HCT116 (cell line): ENCODE results near the gene GALNS. TPM values are rescaled to one million over a fixed set of nuclear protein-coding genes. Genes with fewer than 3 reads are reported as not detected.
A peak's percentile ranks its signal among the peaks of the same experiment; 100 is the strongest.

Source experiments
- ATAC-seq: fragments of 200-7000 bp; cut with Tn5 transposase; 2 replicates; pipeline ENCODE4 v1.9.1; 2020; ENCODE audit warnings: mild to moderate bottlenecking, moderate library complexity
- BruUV-seq: library from RNA; stranded (reverse); fragments of 400-500 nt; replicated peaks from 2 replicates; lab custom pipeline; 2021; lab: Mats Ljungman, UMichigan
- CTCF ChIA-PET: fragments of 300-600 bp; sonication (Branson Sonifier 250); formaldehyde crosslinking; loops from one replicate; lab custom pipeline; 2021; ENCODE audit warnings: antibody characterized with exemption; lab: Charles Lee
- POLR2A ChIA-PET: fragments of 300-600, 350-600 bp; sonication (Branson Sonifier 250); formaldehyde crosslinking; loops from one replicate; lab custom pipeline; 2021; ENCODE audit warnings: antibody characterized with exemption; lab: Charles Lee
- RAD21 ChIA-PET, 2 experiments: fragments of 300-600 bp; sonication (Branson Sonifier 250); formaldehyde crosslinking; loops; one replicate each; lab custom pipeline; 2023; ENCODE audit warnings: low total read pairs in 2 of 2; ENCODE audit not compliant: uncharacterized antibody in 2 of 2, unreplicated experiment in 2 of 2, low non-redundant PET in 1 of 2; lab: Charles Lee
- DNase-seq: peaks from one replicate; pipeline ENCODE4 v3.0.0-alpha.2; 2010; ENCODE audit warnings: low read depth, low spot score
- H2AFZ ChIP-seq: fragments of 200-600 bp; shearing (Covaris generic), sonication (generic); 2 replicates; pipeline ENCODE4 v1.6.1; 2017; ENCODE audit warnings: low read depth, mixed run types, mixed read lengths, antibody characterized with exemption, low read length; ENCODE audit not compliant: poor library complexity, severe bottlenecking
- H3K27ac ChIP-seq: 2 replicates; pipeline ENCODE4 v1.5.1; 2012; ENCODE audit warnings: low read depth, low read length
- H3K27me3 ChIP-seq: fragments of 200-600 bp; sonication (generic); 2 replicates; pipeline ENCODE4 v1.6.1; 2016; ENCODE audit warnings: mixed run types, low read length, mixed read lengths; ENCODE audit not compliant: insufficient read depth
- H3K36me3 ChIP-seq, 2 experiments: fragments of 200-500 bp in 1 of 2; fragments of 200-600 bp in 1 of 2; sonication (Bioruptor generic) in 1 of 2; sonication (generic) in 1 of 2; 2 replicates each; pipeline versions ENCODE4 v1.5.1 to v1.6.1; 2014 to 2016; ENCODE audit warnings: low read length in 2 of 2, inconsistent platforms in 1 of 2, mixed read lengths in 1 of 2, mixed run types in 1 of 2; ENCODE audit not compliant: insufficient read depth in 2 of 2, control insufficient read depth in 1 of 2
- H3K4me1 ChIP-seq, 2 experiments: fragments of 200-600 bp in 1 of 2; sonication (generic) in 1 of 2; 2 replicates each; pipeline versions ENCODE4 v1.5.1 to v1.6.1; 2012 to 2017; ENCODE audit warnings: low read length in 2 of 2, inconsistent platforms in 1 of 2, mild to moderate bottlenecking in 1 of 2, mixed read lengths in 1 of 2, mixed run types in 1 of 2, moderate library complexity in 1 of 2; ENCODE audit not compliant: insufficient read depth in 2 of 2, control insufficient read depth in 1 of 2
- H3K4me2 ChIP-seq: fragments of 200-600 bp; sonication (generic); 2 replicates; pipeline ENCODE4 v1.6.1; 2017; ENCODE audit warnings: mixed run types, low read length, mixed read lengths
- H3K4me3 ChIP-seq, 2 experiments: fragments of 200-600 bp in 1 of 2; sonication (generic) in 1 of 2; replicated peaks in 1 of 2; 2 replicates each; pipeline ENCODE4 v1.5.1; 2011 to 2016; ENCODE audit warnings: low read length in 2 of 2, control low read depth in 1 of 2, low read depth in 1 of 2, mild to moderate bottlenecking in 1 of 2, mixed read lengths in 1 of 2, mixed run types in 1 of 2
- H3K79me2 ChIP-seq: fragments of 200-600 bp; sonication (generic); 2 replicates; pipeline ENCODE4 v1.6.1; 2017; ENCODE audit warnings: mild to moderate bottlenecking, mixed run types, low read length, moderate library complexity, mixed read lengths; ENCODE audit not compliant: insufficient read depth
- H3K9ac ChIP-seq: fragments of 200-600 bp; sonication (generic); 2 replicates; pipeline ENCODE4 v1.6.1; 2016; ENCODE audit warnings: low read length, mixed read lengths
- H3K9me2 ChIP-seq: fragments of 200-600 bp; sonication (generic), shearing (Covaris generic); 2 replicates; pipeline ENCODE4 v1.6.1; 2017; ENCODE audit warnings: mixed run types, mild to moderate bottlenecking, moderate library complexity; ENCODE audit not compliant: insufficient read depth
- H3K9me3 ChIP-seq, 2 experiments: fragments of 200-500 bp in 1 of 2; fragments of 200-600 bp in 1 of 2; sonication (Bioruptor generic) in 1 of 2; sonication (generic) in 1 of 2; 2 replicates each; pipeline ENCODE4 v1.6.1; 2014 to 2017; ENCODE audit warnings: low read length in 2 of 2, mixed read lengths in 2 of 2, inconsistent platforms in 1 of 2, low read depth in 1 of 2, mild to moderate bottlenecking in 1 of 2, mixed run types in 1 of 2, moderate library complexity in 1 of 2; ENCODE audit not compliant: control insufficient read depth in 1 of 2, insufficient read depth in 1 of 2
- H4K20me1 ChIP-seq: fragments of 200-600 bp; sonication (generic), shearing (Covaris generic); 2 replicates; pipeline ENCODE4 v1.6.1; 2017; ENCODE audit warnings: mixed run types, mild to moderate bottlenecking, moderate library complexity; ENCODE audit not compliant: insufficient read depth
- CEBPB ChIP-seq: IDR thresholded peaks from 2 replicates; pipeline ENCODE4 v1.6.1; 2012; ENCODE audit warnings: low read depth
- CTCF ChIP-seq, 3 experiments: fragments of 200-600 bp in 1 of 3; sonication (generic) in 1 of 3; IDR thresholded peaks in 2 of 3; conservative IDR thresholded peaks in 1 of 3; 2 replicates each; pipeline ENCODE4 v1.5.1; 2012 to 2017; ENCODE audit warnings: low read depth in 2 of 3, low read length in 2 of 3, antibody characterized with exemption in 1 of 3, borderline replicate concordance in 1 of 3, control low read depth in 1 of 3, mild to moderate bottlenecking in 1 of 3, mixed read lengths in 1 of 3, mixed run types in 1 of 3, moderate library complexity in 1 of 3; ENCODE audit not compliant: insufficient read depth in 1 of 3
- EGR1 ChIP-seq: IDR thresholded peaks from 2 replicates; pipeline ENCODE4 v1.6.1; 2012; ENCODE audit warnings: low read depth
- FOSL1 ChIP-seq: IDR thresholded peaks from 2 replicates; pipeline ENCODE4 v1.6.1; 2012; ENCODE audit warnings: low read depth
- POLR2AphosphoS5 ChIP-seq: IDR thresholded peaks from 2 replicates; pipeline ENCODE4 v1.6.1; 2011; ENCODE audit warnings: mild to moderate bottlenecking, low read depth, low read length, moderate library complexity
- SRF ChIP-seq: IDR thresholded peaks from 2 replicates; pipeline ENCODE4 v1.6.1; 2012; ENCODE audit warnings: low read depth
- TCF7L2 ChIP-seq: IDR thresholded peaks from 2 replicates; pipeline ENCODE4 v1.7.0; 2011; ENCODE audit warnings: borderline replicate concordance, inconsistent platforms; ENCODE audit not compliant: insufficient read depth, insufficient read length; ENCODE audit errors: extremely low read depth
- ZFX ChIP-seq: fragments of 450-650 bp; IDR thresholded peaks from 2 replicates; pipeline ENCODE4 v1.6.1; 2017
- ZNF274 ChIP-seq: fragments of 200-500 bp; sonication (Bioruptor generic); IDR thresholded peaks from 2 replicates; pipeline ENCODE4 v1.6.1; 2014; ENCODE audit warnings: mild to moderate bottlenecking, low read depth, low read length, inconsistent platforms
- intact Hi-C: fragments of 100-400 bp; cut with micrococcal nuclease; formaldehyde crosslinking; loops from 2 replicates; pipeline ENCODE4 v1.10.0; 2022
- total RNA-seq: library from RNA; stranded (reverse); gene quantifications from one replicate; pipeline ENCODE4 v1.2.1, GENCODE V29; 2021; ENCODE audit not compliant: unreplicated experiment
- TF ChIP-seq, protein P1 (sequence below): IDR thresholded peaks from 2 replicates; pipeline ENCODE4 v1.6.1; 2011; ENCODE audit warnings: mild to moderate bottlenecking, low read length, moderate library complexity; ENCODE audit not compliant: insufficient replicate concordance; ENCODE audit errors: extremely low read depth
- TF ChIP-seq, protein P2 (sequence below): IDR thresholded peaks from 2 replicates; pipeline ENCODE4 v1.6.1; 2012
- TF ChIP-seq, protein P3 (sequence below): IDR thresholded peaks from 2 replicates; pipeline ENCODE4 v1.6.1; 2012

Gene GALNS
- total RNA-seq, 1 experiment from 2014 or later: 44.6 TPM

GRCh38 chr16:88888461-88889387 is 32.0 kb upstream of the GALNS start:
- no peak for DNase-seq
- peaks cover 0 to 11% of the 10 kb centered on the region in 2 experiments; a peak in 2 of 4 replicates for H3K4me1 ChIP-seq
- no peaks in the 10 kb centered on the region for H3K9me3 ChIP-seq
- H3K9me2 ChIP-seq: no peaks in the 10 kb centered on the region
- no peaks in the 10 kb centered on the region for H4K20me1 ChIP-seq
- no peak overlapping the region for H2AFZ ChIP-seq
- peaks cover 0 to 6% of the 10 kb centered on the region in 2 experiments; a peak in 1 of 4 replicates for H3K36me3 ChIP-seq
- H3K27me3 ChIP-seq: no peaks in the 10 kb centered on the region
- peak overlapping the region; percentile 11; the same call in 1 of the 2 replicates for H3K4me2 ChIP-seq
- CTCF ChIA-PET: no interaction called here
- no peak overlapping the region for H3K9ac ChIP-seq
- RAD21 ChIA-PET: no interaction called here
- BruUV-seq: no TSS peak
- H3K79me2 ChIP-seq: no peaks in the 10 kb centered on the region
- no peak overlapping the region for H3K4me3 ChIP-seq
- H3K27ac ChIP-seq: no peak overlapping the region
- intact Hi-C loops: no loop called here
- POLR2A ChIA-PET: no interaction called here
- TF ChIP-seq TCF7L2: no peak
- no peak for TF ChIP-seq EGR1
- no peak for TF ChIP-seq POLR2AphosphoS5
- TF ChIP-seq CEBPB: no peak
- ATAC-seq: peak; percentile 29; the same call in 1 of the 2 replicates

GRCh38 chr16:88888057-88888456 is 31.3 kb upstream of the GALNS start:
- ATAC-seq: no peak
- Histone ChIP-seq H3K4me2 (no peak overlapping the region), H3K27ac (peak overlapping the region; percentile 20; the same call in 1 of the 2 replicates), H3K9me3 (no peaks in the 10 kb centered on the region), H3K9me2 (no peaks in the 10 kb centered on the region), H3K9ac (no peak overlapping the region), H3K27me3 (no peaks in the 10 kb centered on the region), H3K79me2 (no peaks in the 10 kb centered on the region), H3K4me1 (peaks cover 0 to 11% of the 10 kb centered on the region in 2 experiments; a peak in 2 of 4 replicates), H3K36me3 (peaks cover 0 to 6% of the 10 kb centered on the region in 2 experiments; a peak in 1 of 4 replicates), H2AFZ (no peak overlapping the region), H4K20me1 (no peaks in the 10 kb centered on the region), H3K4me3 (no peak overlapping the region)
- ChIA-PET POLR2A (no interaction called here), CTCF (no interaction called here), RAD21 (no interaction called here)
- intact Hi-C loops: no loop called here
- no peak for DNase-seq
- no TSS peak for BruUV-seq
- TF ChIP-seq SRF: no peak
- TF ChIP-seq, protein P1, sequence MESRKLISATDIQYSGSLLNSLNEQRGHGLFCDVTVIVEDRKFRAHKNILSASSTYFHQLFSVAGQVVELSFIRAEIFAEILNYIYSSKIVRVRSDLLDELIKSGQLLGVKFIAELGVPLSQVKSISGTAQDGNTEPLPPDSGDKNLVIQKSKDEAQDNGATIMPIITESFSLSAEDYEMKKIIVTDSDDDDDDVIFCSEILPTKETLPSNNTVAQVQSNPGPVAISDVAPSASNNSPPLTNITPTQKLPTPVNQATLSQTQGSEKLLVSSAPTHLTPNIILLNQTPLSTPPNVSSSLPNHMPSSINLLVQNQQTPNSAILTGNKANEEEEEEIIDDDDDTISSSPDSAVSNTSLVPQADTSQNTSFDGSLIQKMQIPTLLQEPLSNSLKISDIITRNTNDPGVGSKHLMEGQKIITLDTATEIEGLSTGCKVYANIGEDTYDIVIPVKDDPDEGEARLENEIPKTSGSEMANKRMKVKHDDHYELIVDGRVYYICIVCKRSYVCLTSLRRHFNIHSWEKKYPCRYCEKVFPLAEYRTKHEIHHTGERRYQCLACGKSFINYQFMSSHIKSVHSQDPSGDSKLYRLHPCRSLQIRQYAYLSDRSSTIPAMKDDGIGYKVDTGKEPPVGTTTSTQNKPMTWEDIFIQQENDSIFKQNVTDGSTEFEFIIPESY: no peak
- TF ChIP-seq, protein P2, sequence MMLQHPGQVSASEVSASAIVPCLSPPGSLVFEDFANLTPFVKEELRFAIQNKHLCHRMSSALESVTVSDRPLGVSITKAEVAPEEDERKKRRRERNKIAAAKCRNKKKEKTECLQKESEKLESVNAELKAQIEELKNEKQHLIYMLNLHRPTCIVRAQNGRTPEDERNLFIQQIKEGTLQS: no peak
- no peak for TF ChIP-seq FOSL1
- TF ChIP-seq CTCF (IDR thresholded peaks at IDR 0.05 in 2 of 3, conservative IDR thresholded peaks at IDR 0.05 in 1 of 3; ENCODE audit: borderline replicate concordance in 1 of 3, insufficient read depth in 1 of 3, low read depth in 2 of 3, low read length in 2 of 3): no peak
- TF ChIP-seq, protein P3, sequence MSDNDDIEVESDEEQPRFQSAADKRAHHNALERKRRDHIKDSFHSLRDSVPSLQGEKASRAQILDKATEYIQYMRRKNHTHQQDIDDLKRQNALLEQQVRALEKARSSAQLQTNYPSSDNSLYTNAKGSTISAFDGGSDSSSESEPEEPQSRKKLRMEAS: no peak
- TF ChIP-seq EGR1: no peak
- TF ChIP-seq ZNF274: no peak
- no peak for TF ChIP-seq ZFX
